HCT116 (cell line): ENCODE measurements around the gene NAB1.

ENCODE experiments used
- ATF3 ChIP-seq: IDR thresholded peaks from 2 replicates; pipeline ENCODE4 v1.6.1; 2012
- CTCF ChIP-seq, 3 experiments: fragments of 200-600 bp in 1 of 3; sonication (generic) in 1 of 3; IDR thresholded peaks in 2 of 3; conservative IDR thresholded peaks in 1 of 3; 2 replicates each; pipeline ENCODE4 v1.5.1; 2012 to 2017; ENCODE audit warnings: low read depth in 2 of 3, low read length in 2 of 3, antibody characterized with exemption in 1 of 3, borderline replicate concordance in 1 of 3, control low read depth in 1 of 3, mild to moderate bottlenecking in 1 of 3, mixed read lengths in 1 of 3, mixed run types in 1 of 3, moderate library complexity in 1 of 3; ENCODE audit not compliant: insufficient read depth in 1 of 3
- EZH2phosphoT487 ChIP-seq: fragments of 200-600 bp; IDR thresholded peaks from 2 replicates; pipeline ENCODE4 v1.6.1; 2018; ENCODE audit warnings: antibody characterized with exemption, borderline replicate concordance
- FOSL1 ChIP-seq: IDR thresholded peaks from 2 replicates; pipeline ENCODE4 v1.6.1; 2012; ENCODE audit warnings: low read depth
- POLR2A ChIP-seq: IDR thresholded peaks from 2 replicates; pipeline ENCODE4 v1.7.0; 2011; ENCODE audit warnings: borderline replicate concordance; ENCODE audit not compliant: insufficient read depth, insufficient read length; ENCODE audit errors: extremely low read depth
- POLR2AphosphoS5 ChIP-seq: IDR thresholded peaks from 2 replicates; pipeline ENCODE4 v1.6.1; 2011; ENCODE audit warnings: mild to moderate bottlenecking, low read depth, low read length, moderate library complexity
- RAD21 ChIP-seq: IDR thresholded peaks from 2 replicates; pipeline ENCODE4 v1.6.1; 2012; ENCODE audit warnings: low read depth, mild to moderate bottlenecking
- REST ChIP-seq: IDR thresholded peaks from 2 replicates; pipeline ENCODE4 v1.6.1; 2012; ENCODE audit warnings: low read depth
- SIN3A ChIP-seq: IDR thresholded peaks from 2 replicates; pipeline ENCODE4 v1.6.1; 2012; ENCODE audit warnings: low read depth
- SP1 ChIP-seq: IDR thresholded peaks from 2 replicates; pipeline ENCODE4 v1.6.1; 2012; ENCODE audit warnings: low read depth
- TCF7L2 ChIP-seq: IDR thresholded peaks from 2 replicates; pipeline ENCODE4 v1.7.0; 2011; ENCODE audit warnings: borderline replicate concordance, inconsistent platforms; ENCODE audit not compliant: insufficient read depth, insufficient read length; ENCODE audit errors: extremely low read depth
- ZFX ChIP-seq: fragments of 450-650 bp; IDR thresholded peaks from 2 replicates; pipeline ENCODE4 v1.6.1; 2017

- TF ChIP-seq ZFX (no peak), CTCF (IDR thresholded peaks at IDR 0.05 in 2 of 3, conservative IDR thresholded peaks at IDR 0.05 in 1 of 3; ENCODE audit: borderline replicate concordance in 1 of 3, insufficient read depth in 1 of 3, low read depth in 2 of 3, low read length in 2 of 3) (no peak), POLR2A (no peak), ATF3 (no peak), REST (no peak), EZH2phosphoT487 (no peak), SIN3A (no peak), RAD21 (no peak), FOSL1 (no peak), POLR2AphosphoS5 (no peak), TCF7L2 (no peak), SP1 (no peak)
Measured at GRCh38 chr2:190634381-190634780, 14.5 kb upstream of the NAB1 start.
